HepG2 (cell line): Measurements from ENCODE around the gene POC1A. TPM values are rescaled to one million over a fixed set of nuclear protein-coding genes. Genes with fewer than 3 reads are reported as not detected.

Experiments
- CBFB ChIP-seq: sonication (generic); formaldehyde crosslinking; IDR thresholded peaks from 2 replicates; pipeline ENCODE4 v1.4.0; 2020; ENCODE audit warnings: missing genetic modification reagents
- ESRRA ChIP-seq: sonication (generic); formaldehyde crosslinking; IDR thresholded peaks from 2 replicates; pipeline ENCODE4 v1.5.1; 2020; ENCODE audit warnings: mild to moderate bottlenecking, low read depth, missing genetic modification reagents
- HNF4A ChIP-seq: sonication (generic); formaldehyde crosslinking; IDR thresholded peaks from 2 replicates; pipeline ENCODE4 v1.4.0; 2020; ENCODE audit warnings: missing genetic modification reagents
- IKZF1 ChIP-seq: fragments of 450-650 bp; IDR thresholded peaks from 2 replicates; pipeline ENCODE4 v1.7.1; 2016
- MED1 ChIP-seq: sonication (generic); formaldehyde crosslinking; IDR thresholded peaks from 2 replicates; pipeline ENCODE4 v1.4.0; 2020; ENCODE audit warnings: missing genetic modification reagents
- PHB2 ChIP-seq: fragments of 450-650 bp; IDR thresholded peaks from 2 replicates; pipeline ENCODE4 v1.6.1; 2018; ENCODE audit not compliant: partially characterized antibody
- RXRA ChIP-seq: sonication (generic); formaldehyde crosslinking; IDR thresholded peaks from 2 replicates; pipeline ENCODE4 v1.5.1; 2020; ENCODE audit warnings: missing genetic modification reagents
- SYNCRIP ChIP-seq: fragments of 200-400 bp; formaldehyde crosslinking; IDR thresholded peaks from 2 replicates; pipeline ENCODE4 v1.6.1; 2018; ENCODE audit warnings: mild to moderate bottlenecking, low read depth, low read length; ENCODE audit not compliant: insufficient read depth
- TGIF2 ChIP-seq: IDR thresholded peaks from 2 replicates; pipeline ENCODE4 v1.6.1; 2016; ENCODE audit warnings: control low read depth, missing compliant biosample characterization
- YEATS4 ChIP-seq: sonication (generic); formaldehyde crosslinking; IDR thresholded peaks from 2 replicates; pipeline ENCODE4 v1.4.0; 2020; ENCODE audit warnings: missing genetic modification reagents, borderline replicate concordance
- ZBTB1 ChIP-seq: sonication (generic); formaldehyde crosslinking; IDR thresholded peaks from 2 replicates; pipeline ENCODE4 v1.4.0; 2020; ENCODE audit warnings: missing genetic modification reagents, borderline replicate concordance
- ZBTB25 ChIP-seq: IDR thresholded peaks from 2 replicates; pipeline ENCODE4 v1.6.1; 2018; ENCODE audit warnings: missing genetic modification reagents
- ZNF180 ChIP-seq: sonication (generic); formaldehyde crosslinking; IDR thresholded peaks from 2 replicates; pipeline ENCODE4 v1.4.0; 2020; ENCODE audit warnings: low read depth, missing genetic modification reagents, borderline replicate concordance
- polyA plus RNA-seq, 8 experiments: library from polyadenylated mRNA; depleted of rRNA in 3 of 8; stranded (reverse) in 7 of 8; unstranded in 1 of 8; fragments of >200 nt; fragmentation: Illumina TruSeq in 4 of 8; extraction: Trizol in 4 of 8; gene quantifications; 2 replicates each; pipeline versions ENCODE4 v1.2.1 to v1.2.3, GENCODE V29; 2011 to 2016; ENCODE audit warnings: low read depth in 4 of 8, missing spikeins in 1 of 8, mixed read lengths in 1 of 8; ENCODE audit not compliant: insufficient read depth in 1 of 8
- total RNA-seq, 5 experiments: library from RNA; depleted of rRNA; stranded (reverse); fragments of >200 nt; fragmentation: Illumina TruSeq; extraction: Trizol; gene quantifications; 2 replicates each; pipeline ENCODE4 v1.2.3, GENCODE V29; 2016; ENCODE audit warnings: low read depth in 1 of 5
- TF ChIP-seq, protein P1 (sequence below): sonication (generic); formaldehyde crosslinking; IDR thresholded peaks from 2 replicates; pipeline ENCODE4 v1.5.0; 2020; ENCODE audit warnings: missing genetic modification reagents
- TF ChIP-seq, protein P2 (sequence below): sonication (generic); formaldehyde crosslinking; IDR thresholded peaks from 2 replicates; pipeline ENCODE4 v1.4.0; 2020; ENCODE audit warnings: missing genetic modification reagents
- TF ChIP-seq, protein P3 (sequence below): sonication (generic); formaldehyde crosslinking; IDR thresholded peaks from 2 replicates; pipeline ENCODE4 v1.4.0; 2020; ENCODE audit warnings: mild to moderate bottlenecking, missing genetic modification reagents, borderline replicate concordance
- TF ChIP-seq, protein P4 (sequence below): sonication (generic); formaldehyde crosslinking; IDR thresholded peaks from 2 replicates; pipeline ENCODE4 v1.5.0; 2020; ENCODE audit warnings: missing genetic modification reagents

POC1A gene
- total and polyA plus RNA-seq, 2 of the 13 experiments (the other 11 are each of a cell fraction or from before 2014, with no cell fraction given), result 14.6 to 20.0 TPM

- TF ChIP-seq, protein P1, sequence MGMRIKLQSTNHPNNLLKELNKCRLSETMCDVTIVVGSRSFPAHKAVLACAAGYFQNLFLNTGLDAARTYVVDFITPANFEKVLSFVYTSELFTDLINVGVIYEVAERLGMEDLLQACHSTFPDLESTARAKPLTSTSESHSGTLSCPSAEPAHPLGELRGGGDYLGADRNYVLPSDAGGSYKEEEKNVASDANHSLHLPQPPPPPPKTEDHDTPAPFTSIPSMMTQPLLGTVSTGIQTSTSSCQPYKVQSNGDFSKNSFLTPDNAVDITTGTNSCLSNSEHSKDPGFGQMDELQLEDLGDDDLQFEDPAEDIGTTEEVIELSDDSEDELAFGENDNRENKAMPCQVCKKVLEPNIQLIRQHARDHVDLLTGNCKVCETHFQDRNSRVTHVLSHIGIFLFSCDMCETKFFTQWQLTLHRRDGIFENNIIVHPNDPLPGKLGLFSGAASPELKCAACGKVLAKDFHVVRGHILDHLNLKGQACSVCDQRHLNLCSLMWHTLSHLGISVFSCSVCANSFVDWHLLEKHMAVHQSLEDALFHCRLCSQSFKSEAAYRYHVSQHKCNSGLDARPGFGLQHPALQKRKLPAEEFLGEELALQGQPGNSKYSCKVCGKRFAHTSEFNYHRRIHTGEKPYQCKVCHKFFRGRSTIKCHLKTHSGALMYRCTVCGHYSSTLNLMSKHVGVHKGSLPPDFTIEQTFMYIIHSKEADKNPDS (CRISPR knock-in tag), result no peak
- peak; percentile 81 for TF ChIP-seq HNF4A
- TF ChIP-seq, protein P2, sequence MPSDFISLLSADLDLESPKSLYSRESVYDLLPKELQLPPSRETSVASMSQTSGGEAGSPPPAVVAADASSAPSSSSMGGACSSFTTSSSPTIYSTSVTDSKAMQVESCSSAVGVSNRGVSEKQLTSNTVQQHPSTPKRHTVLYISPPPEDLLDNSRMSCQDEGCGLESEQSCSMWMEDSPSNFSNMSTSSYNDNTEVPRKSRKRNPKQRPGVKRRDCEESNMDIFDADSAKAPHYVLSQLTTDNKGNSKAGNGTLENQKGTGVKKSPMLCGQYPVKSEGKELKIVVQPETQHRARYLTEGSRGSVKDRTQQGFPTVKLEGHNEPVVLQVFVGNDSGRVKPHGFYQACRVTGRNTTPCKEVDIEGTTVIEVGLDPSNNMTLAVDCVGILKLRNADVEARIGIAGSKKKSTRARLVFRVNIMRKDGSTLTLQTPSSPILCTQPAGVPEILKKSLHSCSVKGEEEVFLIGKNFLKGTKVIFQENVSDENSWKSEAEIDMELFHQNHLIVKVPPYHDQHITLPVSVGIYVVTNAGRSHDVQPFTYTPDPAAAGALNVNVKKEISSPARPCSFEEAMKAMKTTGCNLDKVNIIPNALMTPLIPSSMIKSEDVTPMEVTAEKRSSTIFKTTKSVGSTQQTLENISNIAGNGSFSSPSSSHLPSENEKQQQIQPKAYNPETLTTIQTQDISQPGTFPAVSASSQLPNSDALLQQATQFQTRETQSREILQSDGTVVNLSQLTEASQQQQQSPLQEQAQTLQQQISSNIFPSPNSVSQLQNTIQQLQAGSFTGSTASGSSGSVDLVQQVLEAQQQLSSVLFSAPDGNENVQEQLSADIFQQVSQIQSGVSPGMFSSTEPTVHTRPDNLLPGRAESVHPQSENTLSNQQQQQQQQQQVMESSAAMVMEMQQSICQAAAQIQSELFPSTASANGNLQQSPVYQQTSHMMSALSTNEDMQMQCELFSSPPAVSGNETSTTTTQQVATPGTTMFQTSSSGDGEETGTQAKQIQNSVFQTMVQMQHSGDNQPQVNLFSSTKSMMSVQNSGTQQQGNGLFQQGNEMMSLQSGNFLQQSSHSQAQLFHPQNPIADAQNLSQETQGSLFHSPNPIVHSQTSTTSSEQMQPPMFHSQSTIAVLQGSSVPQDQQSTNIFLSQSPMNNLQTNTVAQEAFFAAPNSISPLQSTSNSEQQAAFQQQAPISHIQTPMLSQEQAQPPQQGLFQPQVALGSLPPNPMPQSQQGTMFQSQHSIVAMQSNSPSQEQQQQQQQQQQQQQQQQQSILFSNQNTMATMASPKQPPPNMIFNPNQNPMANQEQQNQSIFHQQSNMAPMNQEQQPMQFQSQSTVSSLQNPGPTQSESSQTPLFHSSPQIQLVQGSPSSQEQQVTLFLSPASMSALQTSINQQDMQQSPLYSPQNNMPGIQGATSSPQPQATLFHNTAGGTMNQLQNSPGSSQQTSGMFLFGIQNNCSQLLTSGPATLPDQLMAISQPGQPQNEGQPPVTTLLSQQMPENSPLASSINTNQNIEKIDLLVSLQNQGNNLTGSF, result no peak
- no peak for TF ChIP-seq ZBTB25 (CRISPR knock-in tag)
- TF ChIP-seq, protein P3, sequence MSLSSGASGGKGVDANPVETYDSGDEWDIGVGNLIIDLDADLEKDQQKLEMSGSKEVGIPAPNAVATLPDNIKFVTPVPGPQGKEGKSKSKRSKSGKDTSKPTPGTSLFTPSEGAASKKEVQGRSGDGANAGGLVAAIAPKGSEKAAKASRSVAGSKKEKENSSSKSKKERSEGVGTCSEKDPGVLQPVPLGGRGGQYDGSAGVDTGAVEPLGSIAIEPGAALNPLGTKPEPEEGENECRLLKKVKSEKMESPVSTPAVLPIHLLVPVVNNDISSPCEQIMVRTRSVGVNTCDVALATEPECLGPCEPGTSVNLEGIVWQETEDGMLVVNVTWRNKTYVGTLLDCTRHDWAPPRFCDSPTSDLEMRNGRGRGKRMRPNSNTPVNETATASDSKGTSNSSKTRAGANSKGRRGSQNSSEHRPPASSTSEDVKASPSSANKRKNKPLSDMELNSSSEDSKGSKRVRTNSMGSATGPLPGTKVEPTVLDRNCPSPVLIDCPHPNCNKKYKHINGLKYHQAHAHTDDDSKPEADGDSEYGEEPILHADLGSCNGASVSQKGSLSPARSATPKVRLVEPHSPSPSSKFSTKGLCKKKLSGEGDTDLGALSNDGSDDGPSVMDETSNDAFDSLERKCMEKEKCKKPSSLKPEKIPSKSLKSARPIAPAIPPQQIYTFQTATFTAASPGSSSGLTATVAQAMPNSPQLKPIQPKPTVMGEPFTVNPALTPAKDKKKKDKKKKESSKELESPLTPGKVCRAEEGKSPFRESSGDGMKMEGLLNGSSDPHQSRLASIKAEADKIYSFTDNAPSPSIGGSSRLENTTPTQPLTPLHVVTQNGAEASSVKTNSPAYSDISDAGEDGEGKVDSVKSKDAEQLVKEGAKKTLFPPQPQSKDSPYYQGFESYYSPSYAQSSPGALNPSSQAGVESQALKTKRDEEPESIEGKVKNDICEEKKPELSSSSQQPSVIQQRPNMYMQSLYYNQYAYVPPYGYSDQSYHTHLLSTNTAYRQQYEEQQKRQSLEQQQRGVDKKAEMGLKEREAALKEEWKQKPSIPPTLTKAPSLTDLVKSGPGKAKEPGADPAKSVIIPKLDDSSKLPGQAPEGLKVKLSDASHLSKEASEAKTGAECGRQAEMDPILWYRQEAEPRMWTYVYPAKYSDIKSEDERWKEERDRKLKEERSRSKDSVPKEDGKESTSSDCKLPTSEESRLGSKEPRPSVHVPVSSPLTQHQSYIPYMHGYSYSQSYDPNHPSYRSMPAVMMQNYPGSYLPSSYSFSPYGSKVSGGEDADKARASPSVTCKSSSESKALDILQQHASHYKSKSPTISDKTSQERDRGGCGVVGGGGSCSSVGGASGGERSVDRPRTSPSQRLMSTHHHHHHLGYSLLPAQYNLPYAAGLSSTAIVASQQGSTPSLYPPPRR (CRISPR knock-in tag), result peak; percentile 29; the same call in 1 of the 2 replicates
- 0 out of 2 replicates have a peak, but pooled peaks have one; percentile 47 for TF ChIP-seq MED1
- no peak for TF ChIP-seq ZNF180 (CRISPR knock-in tag)
- TF ChIP-seq IKZF1, result no peak
- no peak for TF ChIP-seq TGIF2 (CRISPR knock-in tag)
- peak; percentile 89 for TF ChIP-seq ESRRA
- TF ChIP-seq, protein P4, sequence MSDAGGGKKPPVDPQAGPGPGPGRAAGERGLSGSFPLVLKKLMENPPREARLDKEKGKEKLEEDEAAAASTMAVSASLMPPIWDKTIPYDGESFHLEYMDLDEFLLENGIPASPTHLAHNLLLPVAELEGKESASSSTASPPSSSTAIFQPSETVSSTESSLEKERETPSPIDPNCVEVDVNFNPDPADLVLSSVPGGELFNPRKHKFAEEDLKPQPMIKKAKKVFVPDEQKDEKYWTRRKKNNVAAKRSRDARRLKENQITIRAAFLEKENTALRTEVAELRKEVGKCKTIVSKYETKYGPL (CRISPR knock-in tag), result no peak
- no peak for TF ChIP-seq PHB2
- no peak for TF ChIP-seq YEATS4 (CRISPR knock-in tag)
- TF ChIP-seq ZBTB1 (CRISPR knock-in tag), result no peak
- peak; percentile 94 for TF ChIP-seq RXRA (CRISPR knock-in tag)
- no peak for TF ChIP-seq SYNCRIP
- no peak for TF ChIP-seq CBFB (CRISPR knock-in tag)
Observed at GRCh38 chr3:52182196-52182595, 28.0 kb upstream of the POC1A start (continued).
